DOHH2 (cell line): ENCODE results near the gene KRTAP10-5.

ENCODE experiments used
- H3F3A ChIP-seq: fragments of 200-600 bp; sonication (generic), shearing (Covaris generic); 2 replicates; pipeline ENCODE4 v1.6.0; 2016; ENCODE audit warnings: antibody characterized with exemption, mild to moderate bottlenecking; ENCODE audit not compliant: control insufficient read depth, insufficient read depth
- H3K27ac ChIP-seq: fragments of 200-600 bp; sonication (generic); 2 replicates; pipeline ENCODE4 v1.5.1; 2014; ENCODE audit warnings: low read depth, mild to moderate bottlenecking, low read length, moderate library complexity
- H3K27me3 ChIP-seq: fragments of 200-600 bp; sonication (generic); 2 replicates; pipeline ENCODE4 v1.6.1; 2014; ENCODE audit warnings: mild to moderate bottlenecking, low read length, mixed read lengths; ENCODE audit not compliant: control insufficient read depth
- H3K36me3 ChIP-seq: fragments of 200-600 bp; sonication (generic); 2 replicates; pipeline ENCODE4 v1.6.1; 2014; ENCODE audit warnings: mild to moderate bottlenecking, low read length, moderate library complexity, mixed read lengths; ENCODE audit not compliant: control insufficient read depth
- H3K4me1 ChIP-seq: fragments of 200-600 bp; sonication (generic); 2 replicates; pipeline ENCODE4 v1.6.1; 2014; ENCODE audit warnings: mild to moderate bottlenecking, low read length, mixed read lengths; ENCODE audit not compliant: control insufficient read depth
- H3K4me2 ChIP-seq: fragments of 200-600 bp; sonication (generic); 2 replicates; pipeline ENCODE4 v1.6.0; 2014; ENCODE audit warnings: mild to moderate bottlenecking, low read length, moderate library complexity
- H3K4me3 ChIP-seq: fragments of 200-600 bp; sonication (generic); 2 replicates; pipeline ENCODE4 v1.5.1; 2014; ENCODE audit warnings: mild to moderate bottlenecking, low read length, mixed read lengths
- H3K79me2 ChIP-seq: fragments of 200-600 bp; sonication (generic); 2 replicates; pipeline ENCODE4 v1.6.1; 2014; ENCODE audit warnings: mild to moderate bottlenecking, low read length, mixed read lengths; ENCODE audit not compliant: control insufficient read depth
- H3K9me2 ChIP-seq: fragments of 200-600 bp; sonication (generic); replicated peaks from 2 replicates; pipeline ENCODE4 v1.6.1; 2014; ENCODE audit warnings: mild to moderate bottlenecking, low read length, mixed read lengths; ENCODE audit not compliant: control insufficient read depth
- H3K9me3 ChIP-seq: fragments of 200-600 bp; sonication (generic); 2 replicates; pipeline ENCODE4 v1.6.1; 2014; ENCODE audit warnings: antibody characterized with exemption, low read length, mixed read lengths; ENCODE audit not compliant: control insufficient read depth, insufficient read depth
- H4K20me1 ChIP-seq: fragments of 200-600 bp; sonication (generic); 2 replicates; pipeline ENCODE4 v1.6.0; 2014; ENCODE audit warnings: low read depth, mild to moderate bottlenecking, antibody characterized with exemption, low read length, moderate library complexity; ENCODE audit not compliant: control insufficient read depth, insufficient read depth
- EZH2phosphoT487 ChIP-seq: fragments of 200-600 bp; sonication (generic); IDR thresholded peaks from 2 replicates; pipeline ENCODE4 v1.6.1; 2017; ENCODE audit warnings: borderline replicate concordance, mild to moderate bottlenecking, antibody characterized with exemption, low read length, moderate library complexity, mixed read lengths
- TF ChIP-seq, protein P1 (sequence below): fragments of 200-600 bp; sonication (generic); IDR thresholded peaks from one replicate; pipeline ENCODE4 v1.5.1; 2014; ENCODE audit warnings: antibody characterized with exemption, mild to moderate bottlenecking, low read depth, low read length; ENCODE audit not compliant: poor library complexity, severe bottlenecking

The KRTAP10-5 gene

GRCh38 chr21:44578371-44579055 is 1.9 kb downstream of the KRTAP10-5 start:
- no peaks in the 10 kb centered on the region for H3K9me2 ChIP-seq

DNA sequence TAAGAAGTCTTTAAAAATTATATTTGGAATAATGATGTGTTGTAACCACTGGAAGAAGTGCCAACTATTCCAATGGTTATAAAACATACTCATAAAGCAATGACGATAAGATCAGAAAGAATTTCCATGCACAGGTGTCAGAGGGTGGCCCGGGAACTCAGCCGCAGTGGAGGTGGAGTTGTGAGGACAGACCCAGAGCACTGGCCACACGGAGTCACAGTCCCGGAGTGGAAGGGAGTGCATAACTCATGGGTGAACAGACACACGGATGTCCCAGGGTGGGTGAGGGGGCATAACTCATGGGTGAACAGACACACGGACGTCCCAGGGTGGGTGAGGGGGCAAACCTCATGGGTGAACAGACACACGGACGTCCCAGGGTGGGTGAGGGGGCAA is 4.4 kb downstream of the KRTAP10-5 start:
- Histone ChIP-seq H3K79me2 (no peaks in the 10 kb centered on the region), H3K27ac (no peak overlapping the region), H4K20me1 (no peaks in the 10 kb centered on the region), H3K36me3 (no peaks in the 10 kb centered on the region), H3K4me1 (no peaks in the 10 kb centered on the region), H3K9me3 (0 out of 2 replicates have a peak, but pooled peaks cover 3% of the 10 kb centered on the region), H3K4me3 (no peak overlapping the region), H3K27me3 (no peaks in the 10 kb centered on the region), H3K9me2 (no peaks in the 10 kb centered on the region), H3F3A (no peaks in the 10 kb centered on the region), H3K4me2 (no peak overlapping the region)
- TF ChIP-seq, protein P1, sequence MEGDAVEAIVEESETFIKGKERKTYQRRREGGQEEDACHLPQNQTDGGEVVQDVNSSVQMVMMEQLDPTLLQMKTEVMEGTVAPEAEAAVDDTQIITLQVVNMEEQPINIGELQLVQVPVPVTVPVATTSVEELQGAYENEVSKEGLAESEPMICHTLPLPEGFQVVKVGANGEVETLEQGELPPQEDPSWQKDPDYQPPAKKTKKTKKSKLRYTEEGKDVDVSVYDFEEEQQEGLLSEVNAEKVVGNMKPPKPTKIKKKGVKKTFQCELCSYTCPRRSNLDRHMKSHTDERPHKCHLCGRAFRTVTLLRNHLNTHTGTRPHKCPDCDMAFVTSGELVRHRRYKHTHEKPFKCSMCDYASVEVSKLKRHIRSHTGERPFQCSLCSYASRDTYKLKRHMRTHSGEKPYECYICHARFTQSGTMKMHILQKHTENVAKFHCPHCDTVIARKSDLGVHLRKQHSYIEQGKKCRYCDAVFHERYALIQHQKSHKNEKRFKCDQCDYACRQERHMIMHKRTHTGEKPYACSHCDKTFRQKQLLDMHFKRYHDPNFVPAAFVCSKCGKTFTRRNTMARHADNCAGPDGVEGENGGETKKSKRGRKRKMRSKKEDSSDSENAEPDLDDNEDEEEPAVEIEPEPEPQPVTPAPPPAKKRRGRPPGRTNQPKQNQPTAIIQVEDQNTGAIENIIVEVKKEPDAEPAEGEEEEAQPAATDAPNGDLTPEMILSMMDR = no peak
- no peak for TF ChIP-seq EZH2phosphoT487

More at GRCh38 chr21:44578371-44579055, 1.9 kb downstream of the KRTAP10-5 start:
- peaks cover 13% of the 10 kb centered on the region; the same call in 1 of the 2 replicates for H3K9me3 ChIP-seq
- no peak for TF ChIP-seq EZH2phosphoT487
- TF ChIP-seq, protein P1 = no peak
- H3K4me1 ChIP-seq = no peaks in the 10 kb centered on the region
- H3K4me2 ChIP-seq = no peak overlapping the region
- H3K27ac ChIP-seq = no peak overlapping the region
- no peaks in the 10 kb centered on the region for H4K20me1 ChIP-seq
- H3K4me3 ChIP-seq = no peak overlapping the region
- no peaks in the 10 kb centered on the region for H3K36me3 ChIP-seq
- no peaks in the 10 kb centered on the region for H3K27me3 ChIP-seq
- H3K79me2 ChIP-seq = no peaks in the 10 kb centered on the region
- no peaks in the 10 kb centered on the region for H3F3A ChIP-seq

- no peaks in the 10 kb centered on the region for H3K27me3 ChIP-seq
- TF ChIP-seq, protein P1 = no peak
- TF ChIP-seq EZH2phosphoT487 = no peak
- no peaks in the 10 kb centered on the region for H3K4me1 ChIP-seq
- H3K4me3 ChIP-seq = no peak overlapping the region
- no peaks in the 10 kb centered on the region for H3K79me2 ChIP-seq
- H4K20me1 ChIP-seq = no peaks in the 10 kb centered on the region
- no peaks in the 10 kb centered on the region for H3K9me2 ChIP-seq
- no peaks in the 10 kb centered on the region for H3K36me3 ChIP-seq
- 0 out of 2 replicates have a peak, but pooled peaks cover 3% of the 10 kb centered on the region for H3K9me3 ChIP-seq
- H3K27ac ChIP-seq = no peak overlapping the region
- no peaks in the 10 kb centered on the region for H3F3A ChIP-seq
- H3K4me2 ChIP-seq = no peak overlapping the region
Measured at GRCh38 chr21:44575307-44576024, 4.9 kb downstream of the KRTAP10-5 start.
